Right lung (tissue), 5 donors: ENCODE measurements around the gene TRIM32. TPM values are rescaled to one million over a fixed set of nuclear protein-coding genes. Genes with fewer than 3 reads are reported as not detected.

Experiments used
- DNase-seq, 2 donors: peaks; one replicate each; pipeline ENCODE4 v3.0.0-alpha.2; 2013
- polyA plus RNA-seq, 5 donors: library from polyadenylated mRNA; unstranded; fragments of 120-200 nt; gene quantifications; one replicate each; pipeline versions ENCODE4 v1.2.1 to v1.2.3, GENCODE V29; 2013; ENCODE audit warnings: inconsistent platforms in 1 of 5, low replicate concordance in 1 of 5; ENCODE audit not compliant: insufficient read length in 5 of 5, insufficient read depth in 1 of 5

The TRIM32 gene
- polyA plus RNA-seq, 5 donors = 18.8 to 24.8 (median 22.0) TPM

GRCh38 chr9:116749772-116750171 lies 62.7 kb downstream of the TRIM32 start:
- no peak for DNase-seq

GRCh38 chr9:116750510-116750909 lies 63.4 kb downstream of the TRIM32 start:
- no peak for DNase-seq
